HUES48 (cell line): ENCODE measurements around the gene SELENOS.

Experiments
- H3K27ac ChIP-seq: one replicate; pipeline ENCODE4 v1.7.0; 2013; ENCODE audit warnings: low read depth, low read length, inconsistent platforms
- H3K27me3 ChIP-seq: 2 replicates; pipeline ENCODE4 v1.6.1; 2013; ENCODE audit warnings: mild to moderate bottlenecking, low read length; ENCODE audit not compliant: control insufficient read depth, insufficient read depth
- H3K36me3 ChIP-seq: 2 replicates; pipeline ENCODE4 v1.6.1; 2013; ENCODE audit warnings: low read length; ENCODE audit not compliant: control insufficient read depth, insufficient read depth
- H3K4me1 ChIP-seq: 2 replicates; pipeline ENCODE4 v1.6.1; 2013; ENCODE audit warnings: mild to moderate bottlenecking, low read length; ENCODE audit not compliant: control insufficient read depth, insufficient read depth
- H3K4me3 ChIP-seq: 2 replicates; pipeline ENCODE4 v1.5.1; 2013; ENCODE audit warnings: mild to moderate bottlenecking, low read depth, low read length
- H3K9ac ChIP-seq: 2 replicates; pipeline ENCODE4 v1.6.1; 2013; ENCODE audit warnings: mild to moderate bottlenecking, low read depth, low read length, moderate library complexity
- H3K9me3 ChIP-seq: 2 replicates; pipeline ENCODE4 v1.6.1; 2013; ENCODE audit warnings: low read length; ENCODE audit not compliant: control insufficient read depth, insufficient read depth

SELENOS gene

DNA sequence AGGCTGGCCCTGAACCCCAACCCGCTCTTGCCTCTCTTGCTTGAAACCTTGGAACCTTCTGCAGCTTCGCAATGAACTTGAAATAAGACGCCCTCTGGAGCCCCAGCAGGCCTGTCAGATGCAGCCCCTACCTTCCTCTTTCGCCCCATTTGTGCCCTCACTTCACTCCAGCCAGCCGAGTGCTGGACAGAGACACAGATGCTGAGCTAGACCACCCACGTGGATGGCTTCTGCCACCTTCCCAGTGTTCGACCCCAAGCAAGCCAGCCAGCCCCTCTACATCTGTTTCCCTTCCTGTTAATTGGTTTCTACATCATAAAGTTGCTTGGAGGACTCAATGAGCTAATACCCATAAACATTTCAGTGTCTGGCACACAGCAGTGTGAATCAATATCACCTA lies 41.6 kb upstream of the SELENOS start:
- Histone ChIP-seq H3K27ac (no peak overlapping the region), H3K9me3 (no peaks in the 10 kb centered on the region), H3K4me1 (no peaks in the 10 kb centered on the region), H3K9ac (no peak overlapping the region), H3K27me3 (no peaks in the 10 kb centered on the region), H3K36me3 (no peaks in the 10 kb centered on the region), H3K4me3 (no peak overlapping the region)

DNA sequence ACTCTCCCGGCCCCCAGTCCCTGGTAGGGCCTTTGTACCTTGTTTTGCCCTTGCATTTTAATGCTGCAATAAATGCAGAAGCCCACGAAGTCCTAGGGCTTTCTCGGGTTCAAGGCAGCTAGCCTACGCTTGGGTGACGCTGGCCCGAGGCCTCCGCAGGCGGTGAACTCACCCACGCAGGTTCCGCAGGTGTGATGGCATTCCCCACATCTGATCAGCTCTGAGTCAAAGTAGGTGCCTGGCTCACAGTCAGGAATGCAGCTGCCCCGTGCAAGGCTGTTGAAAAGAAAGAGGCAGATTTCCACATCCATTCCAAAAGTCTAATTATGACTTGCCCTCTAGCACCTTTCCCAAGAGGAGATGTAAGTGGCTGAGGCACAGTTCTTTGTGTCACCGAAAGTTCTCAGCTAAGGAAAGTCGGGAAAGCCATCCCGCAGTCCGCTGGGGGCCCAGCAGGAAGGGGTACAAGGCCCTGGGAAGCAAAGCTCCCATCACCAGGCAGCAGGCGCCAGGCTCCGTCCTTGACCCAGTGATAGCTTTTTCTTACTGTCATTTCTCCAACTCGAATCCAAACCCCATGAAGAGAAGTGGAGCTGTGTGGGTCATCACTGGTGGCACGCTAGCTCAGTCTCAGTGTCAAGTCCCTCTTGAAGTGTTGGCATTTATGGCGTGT lies 41.0 kb upstream of the SELENOS start:
- Histone ChIP-seq H3K9me3 (no peaks in the 10 kb centered on the region), H3K36me3 (no peaks in the 10 kb centered on the region), H3K27me3 (no peaks in the 10 kb centered on the region), H3K9ac (no peak overlapping the region), H3K4me1 (no peaks in the 10 kb centered on the region), H3K4me3 (no peak overlapping the region), H3K27ac (no peak overlapping the region)

DNA sequence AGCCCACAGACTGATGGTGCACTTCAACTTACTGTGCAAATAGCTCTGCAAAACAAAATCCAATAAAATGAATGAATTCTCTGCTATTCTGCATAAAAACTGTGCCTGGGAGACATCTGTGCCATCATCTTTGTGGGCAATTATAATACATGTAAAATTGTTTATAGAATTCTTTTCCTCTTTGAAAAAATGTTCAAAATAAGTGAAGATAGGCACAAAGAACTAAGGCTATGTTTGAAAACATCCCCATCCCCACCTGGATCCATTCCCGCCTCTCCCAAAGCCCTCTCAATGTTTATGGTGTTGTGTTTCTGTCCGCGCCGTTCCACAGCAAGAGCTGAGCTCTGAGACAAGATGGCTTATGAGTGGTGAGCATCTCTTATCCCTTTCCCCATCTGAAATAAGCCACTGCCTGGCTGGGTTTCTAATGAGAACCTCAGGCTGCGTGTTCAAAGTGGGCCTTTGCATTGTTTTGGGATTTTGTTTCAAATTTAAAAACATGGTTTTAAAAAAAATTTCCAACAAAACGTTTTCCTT lies 40.1 kb upstream of the SELENOS start:
- no peaks in the 10 kb centered on the region for H3K4me1 ChIP-seq
- H3K9ac ChIP-seq: no peak overlapping the region

DNA sequence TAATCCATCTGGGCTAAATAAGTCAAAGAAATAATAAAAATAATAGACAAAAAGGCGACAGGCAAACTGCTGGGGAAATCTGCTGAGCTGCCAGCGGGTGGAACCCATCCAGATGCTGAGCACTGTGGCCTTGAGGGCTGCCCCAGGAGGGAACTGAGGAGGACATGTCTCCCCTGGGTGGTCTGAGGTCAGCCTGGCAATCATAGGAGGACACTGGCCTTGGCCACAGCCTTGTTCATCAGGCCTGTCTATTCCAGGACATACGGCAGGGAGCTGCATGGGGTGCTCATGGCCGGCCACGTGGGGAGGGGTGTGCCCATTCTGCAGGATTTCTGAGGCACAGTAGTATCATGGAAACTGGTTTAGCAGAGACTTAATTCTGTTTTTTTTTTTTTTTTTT lies 39.2 kb upstream of the SELENOS start:
- H3K36me3 ChIP-seq: no peaks in the 10 kb centered on the region
- H3K4me1 ChIP-seq: no peaks in the 10 kb centered on the region
- H3K9ac ChIP-seq: no peak overlapping the region
- no peaks in the 10 kb centered on the region for H3K27me3 ChIP-seq
- H3K9me3 ChIP-seq: no peaks in the 10 kb centered on the region
- no peak overlapping the region for H3K27ac ChIP-seq
- H3K4me3 ChIP-seq: no peak overlapping the region

More for the DNA sequence above, 40.1 kb upstream of the SELENOS start:
- Histone ChIP-seq H3K9me3 (no peaks in the 10 kb centered on the region), H3K27me3 (no peaks in the 10 kb centered on the region), H3K36me3 (no peaks in the 10 kb centered on the region), H3K27ac (no peak overlapping the region), H3K4me3 (no peak overlapping the region)

DNA sequence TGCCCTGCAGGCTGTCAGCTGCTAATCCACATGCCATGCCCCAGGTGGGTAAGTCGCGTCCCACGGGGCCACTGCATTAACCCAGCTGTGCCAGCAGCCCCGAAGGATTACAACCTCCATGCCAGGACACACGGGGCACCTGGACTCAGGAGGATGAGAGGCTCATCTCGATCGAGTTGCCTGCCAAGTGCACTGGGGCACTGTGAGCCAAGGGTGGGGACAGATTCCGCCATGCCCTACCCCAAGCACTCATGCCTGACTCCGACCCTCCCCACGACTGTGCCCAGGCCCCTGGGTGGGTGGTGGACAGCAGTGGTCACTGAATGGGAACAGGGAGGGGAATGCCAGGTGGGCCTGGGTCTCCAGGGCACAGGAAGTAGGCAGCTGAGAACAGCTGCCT lies 38.5 kb upstream of the SELENOS start:
- Histone ChIP-seq H3K4me1 (no peaks in the 10 kb centered on the region), H3K27ac (no peak overlapping the region), H3K9ac (no peak overlapping the region), H3K36me3 (no peaks in the 10 kb centered on the region), H3K27me3 (no peaks in the 10 kb centered on the region), H3K9me3 (no peaks in the 10 kb centered on the region), H3K4me3 (no peak overlapping the region)

DNA sequence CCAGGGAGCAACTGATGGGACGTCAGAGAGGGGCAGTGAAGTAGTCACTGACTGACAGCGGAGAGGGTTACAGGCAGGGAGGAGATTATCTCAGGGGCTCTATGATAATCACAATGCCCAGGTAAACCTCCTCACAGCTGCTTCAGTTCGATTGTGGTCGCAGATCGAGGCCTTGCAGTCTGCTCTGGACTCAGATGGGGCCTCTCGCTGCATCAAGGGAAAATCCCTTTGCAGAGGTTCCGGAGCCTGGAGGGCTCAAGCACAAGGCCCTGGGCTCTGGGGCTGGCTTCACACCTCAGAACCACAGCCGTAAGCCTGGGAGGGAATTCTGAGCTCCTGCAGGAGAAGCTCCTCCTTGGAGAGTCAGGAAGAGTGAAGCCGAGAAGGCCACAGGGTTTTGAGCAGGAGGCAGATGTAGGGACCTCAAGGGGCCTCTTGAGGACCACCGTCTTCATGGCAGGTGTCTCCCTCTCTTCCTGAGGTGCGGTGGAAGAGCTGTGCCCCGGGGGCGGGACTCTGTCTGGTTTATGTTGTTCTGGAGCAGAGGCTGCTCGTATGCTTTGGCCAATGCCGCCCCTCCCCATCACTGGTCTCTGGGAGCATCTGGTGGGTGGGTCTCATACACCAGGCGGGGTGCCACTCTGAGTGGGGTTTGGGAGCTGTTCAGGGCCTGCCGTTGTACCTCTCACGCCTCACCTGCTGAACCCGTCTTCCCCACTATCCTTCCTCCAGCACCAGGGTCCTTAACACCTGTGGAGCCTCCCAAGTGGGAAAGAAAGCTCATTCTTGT lies 37.2 kb upstream of the SELENOS start:
- Histone ChIP-seq H3K9me3 (no peaks in the 10 kb centered on the region), H3K36me3 (no peaks in the 10 kb centered on the region), H3K9ac (no peak overlapping the region), H3K27me3 (no peaks in the 10 kb centered on the region), H3K4me1 (no peaks in the 10 kb centered on the region), H3K4me3 (no peak overlapping the region), H3K27ac (no peak overlapping the region)

DNA sequence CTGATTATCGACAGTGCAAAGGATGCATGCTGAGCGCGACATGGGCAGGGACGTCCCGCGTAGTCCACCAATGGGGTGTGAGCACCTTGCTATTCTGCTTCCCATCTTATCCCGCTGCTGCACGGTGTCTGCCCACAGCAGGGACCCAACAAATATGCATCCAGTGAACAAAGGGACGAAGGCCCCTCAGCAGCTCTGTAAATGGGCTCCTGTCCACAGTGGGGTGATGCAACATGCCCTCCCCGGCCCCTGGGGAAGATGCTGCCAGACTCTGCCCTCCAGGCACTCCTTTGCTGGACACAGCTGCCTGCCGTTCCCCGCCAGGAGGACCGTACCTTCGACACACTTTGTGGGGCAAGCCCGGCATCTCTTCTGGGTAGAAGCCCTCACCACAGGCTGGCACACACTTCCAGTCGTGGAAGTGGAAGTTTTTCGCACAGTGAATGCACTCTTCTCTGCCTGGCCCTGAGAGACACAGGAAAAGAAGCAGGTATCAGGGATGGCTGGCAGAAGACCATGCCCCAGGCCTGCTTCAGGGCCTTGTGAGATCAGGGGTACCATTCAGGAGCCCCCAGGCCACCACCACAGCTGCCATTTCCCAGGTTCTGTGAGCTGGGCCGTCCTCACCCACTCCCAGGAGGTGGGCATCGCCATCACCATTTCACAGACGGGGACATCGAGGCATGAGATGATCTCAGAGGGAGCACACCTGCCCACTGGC lies 35.9 kb upstream of the SELENOS start:
- no peaks in the 10 kb centered on the region for H3K27me3 ChIP-seq
- H3K4me3 ChIP-seq: no peak overlapping the region
- H3K9ac ChIP-seq: no peak overlapping the region
- H3K9me3 ChIP-seq: no peaks in the 10 kb centered on the region
- H3K4me1 ChIP-seq: no peaks in the 10 kb centered on the region
- H3K27ac ChIP-seq: no peak overlapping the region
- no peaks in the 10 kb centered on the region for H3K36me3 ChIP-seq

DNA sequence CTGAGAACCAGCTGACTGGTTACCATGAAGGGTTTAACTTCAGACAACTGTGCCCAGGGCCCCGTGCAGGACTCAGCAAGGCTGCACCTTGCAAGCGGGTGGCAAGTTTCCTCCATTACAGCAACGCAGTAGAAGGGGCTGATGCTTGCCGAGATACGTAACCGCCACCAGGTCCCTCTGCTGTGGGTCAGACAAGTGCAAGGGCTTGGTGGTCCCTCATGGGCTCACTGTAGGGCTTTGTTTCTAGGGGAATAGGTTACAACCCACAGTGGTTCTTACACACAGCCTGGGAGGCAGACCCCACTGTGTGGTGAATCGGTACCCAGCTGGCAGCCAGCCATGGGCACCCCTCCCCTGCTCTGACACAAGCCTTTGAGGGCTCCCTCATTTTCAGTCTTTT lies 33.2 kb upstream of the SELENOS start:
- no peak overlapping the region for H3K9ac ChIP-seq
- H3K36me3 ChIP-seq: no peaks in the 10 kb centered on the region
- no peaks in the 10 kb centered on the region for H3K9me3 ChIP-seq

DNA sequence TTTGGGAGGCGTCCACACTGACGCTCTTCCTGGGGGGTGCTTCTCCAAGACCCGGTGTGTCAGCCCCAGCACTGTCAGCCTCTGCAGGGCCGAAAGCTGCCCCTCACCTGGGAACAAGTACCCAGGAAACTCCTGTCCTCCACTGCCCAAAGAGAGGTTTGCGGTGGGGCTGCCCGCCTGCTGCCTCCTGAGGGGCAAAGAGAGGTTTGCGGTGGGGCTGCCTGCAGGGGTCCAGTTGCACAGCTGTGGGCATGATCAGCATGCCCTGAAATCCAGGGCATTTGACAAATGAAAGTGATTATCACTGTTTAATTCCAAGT lies 32.8 kb upstream of the SELENOS start:
- H3K27ac ChIP-seq: no peak overlapping the region
- H3K27me3 ChIP-seq: no peaks in the 10 kb centered on the region
- H3K4me3 ChIP-seq: no peak overlapping the region
- no peaks in the 10 kb centered on the region for H3K36me3 ChIP-seq
- H3K9me3 ChIP-seq: no peaks in the 10 kb centered on the region
- H3K9ac ChIP-seq: no peak overlapping the region
- no peaks in the 10 kb centered on the region for H3K4me1 ChIP-seq

More for the DNA sequence above, 33.2 kb upstream of the SELENOS start:
- no peak overlapping the region for H3K27ac ChIP-seq
- H3K4me1 ChIP-seq: no peaks in the 10 kb centered on the region
- H3K27me3 ChIP-seq: no peaks in the 10 kb centered on the region
- no peak overlapping the region for H3K4me3 ChIP-seq

DNA sequence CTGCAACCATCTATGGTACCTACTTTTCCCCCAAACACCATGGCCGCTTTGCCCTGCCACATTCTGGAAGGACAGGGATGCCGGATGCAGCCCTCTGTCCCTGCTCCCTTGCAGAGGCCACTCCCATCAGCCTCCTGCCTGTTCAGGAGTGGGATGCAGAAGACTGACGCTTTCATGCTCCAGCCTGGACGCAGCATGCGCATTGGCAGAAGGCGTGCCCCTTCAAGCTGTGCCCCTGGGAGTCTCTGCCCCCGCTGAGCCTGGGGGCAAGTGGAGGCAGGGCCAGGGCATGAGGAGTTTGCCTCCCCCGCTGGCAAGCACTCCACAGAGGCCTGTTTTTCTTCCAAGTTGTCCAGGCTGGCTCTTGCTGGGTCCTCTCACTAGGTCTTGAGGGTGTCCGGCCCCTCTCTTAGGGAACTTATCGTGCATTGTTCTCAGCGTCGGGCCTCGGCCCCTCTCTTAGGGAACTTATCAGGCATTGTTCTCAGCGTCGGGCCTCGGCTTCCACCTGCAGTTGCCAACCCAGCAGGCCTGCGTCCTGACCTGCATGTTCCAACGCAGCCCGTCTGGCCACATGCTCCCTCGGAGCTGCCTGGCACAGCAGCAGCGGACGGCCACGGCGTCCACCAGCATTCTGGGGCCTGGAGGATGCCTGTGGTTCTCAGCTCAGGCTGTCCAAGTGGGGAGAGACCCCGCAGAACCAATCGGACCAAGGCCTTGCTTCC lies 32.3 kb upstream of the SELENOS start:
- Histone ChIP-seq H3K9ac (no peak overlapping the region), H3K4me1 (no peaks in the 10 kb centered on the region), H3K27ac (no peak overlapping the region), H3K27me3 (no peaks in the 10 kb centered on the region), H3K9me3 (no peaks in the 10 kb centered on the region), H3K36me3 (no peaks in the 10 kb centered on the region), H3K4me3 (no peak overlapping the region)
